H9 (cell line): ENCODE measurements around the gene OLA1. TPM values are rescaled to one million over a fixed set of nuclear protein-coding genes. Genes with fewer than 3 reads are reported as not detected.

ENCODE experiments used
- DNase-seq: peaks from one replicate; pipeline ENCODE4 v3.0.0-alpha.2; 2017
- H2AFZ ChIP-seq: one replicate; pipeline ENCODE4 v1.6.1; 2013; ENCODE audit warnings: mild to moderate bottlenecking, low read length, control low read depth, moderate library complexity
- H2AK5ac ChIP-seq: 2 replicates; pipeline ENCODE4 v1.6.1; 2013; ENCODE audit warnings: low read length, control low read depth, mixed read lengths; ENCODE audit not compliant: insufficient read length
- H2BK120ac ChIP-seq: one replicate; pipeline ENCODE4 v1.6.1; 2013; ENCODE audit warnings: low read depth, mild to moderate bottlenecking, low read length, control low read depth, inconsistent platforms; ENCODE audit not compliant: poor library complexity, severe bottlenecking
- H2BK12ac ChIP-seq: 2 replicates; pipeline ENCODE4 v1.6.1; 2013; ENCODE audit warnings: low read length, control low read depth, mixed read lengths, low read depth; ENCODE audit not compliant: insufficient read length
- H2BK15ac ChIP-seq: 2 replicates; pipeline ENCODE4 v1.6.1; 2013; ENCODE audit warnings: low read depth, low read length, control low read depth
- H2BK20ac ChIP-seq: one replicate; pipeline ENCODE4 v1.6.1; 2013; ENCODE audit warnings: low read depth, mild to moderate bottlenecking, low read length, control low read depth, inconsistent platforms; ENCODE audit not compliant: poor library complexity, severe bottlenecking
- H2BK5ac ChIP-seq: 2 replicates; pipeline ENCODE4 v1.6.1; 2013; ENCODE audit warnings: low read length, control low read depth, mixed read lengths; ENCODE audit not compliant: insufficient read length
- H3K14ac ChIP-seq: 2 replicates; pipeline ENCODE4 v1.6.1; 2013; ENCODE audit warnings: low read length, control low read depth; ENCODE audit not compliant: insufficient read depth
- H3K18ac ChIP-seq: 2 replicates; pipeline ENCODE4 v1.6.1; 2013; ENCODE audit warnings: low read depth, mild to moderate bottlenecking, mixed read lengths, low read length, control low read depth; ENCODE audit not compliant: insufficient read length
- H3K23ac ChIP-seq: 2 replicates; pipeline ENCODE4 v1.6.1; 2013; ENCODE audit warnings: low read length, control low read depth, mixed read lengths, low read depth; ENCODE audit not compliant: insufficient read length
- H3K23me2 ChIP-seq: 2 replicates; pipeline ENCODE4 v1.6.1; 2013; ENCODE audit warnings: low read depth, mild to moderate bottlenecking, mixed read lengths, low read length, control low read depth; ENCODE audit not compliant: insufficient read length, poor library complexity, severe bottlenecking
- H3K27ac ChIP-seq: 2 replicates; pipeline ENCODE4 v1.5.1; 2013; ENCODE audit warnings: low read length, control low read depth, mixed read lengths, low read depth; ENCODE audit not compliant: insufficient read length
- H3K27me3 ChIP-seq: 2 replicates; pipeline ENCODE4 v1.6.1; 2013; ENCODE audit warnings: low read length, control low read depth, inconsistent platforms; ENCODE audit not compliant: insufficient read depth
- H3K4ac ChIP-seq: 2 replicates; pipeline ENCODE4 v1.6.1; 2013; ENCODE audit warnings: low read depth, mild to moderate bottlenecking, control low read depth, inconsistent platforms, low read length, moderate library complexity
- H3K4me1 ChIP-seq: 2 replicates; pipeline ENCODE4 v1.6.1; 2013; ENCODE audit warnings: low read length, control low read depth, inconsistent platforms; ENCODE audit not compliant: insufficient read depth
- H3K4me2 ChIP-seq: 2 replicates; pipeline ENCODE4 v1.6.1; 2013; ENCODE audit warnings: low read length, control low read depth, mixed read lengths; ENCODE audit not compliant: insufficient read length, insufficient read depth
- H3K56ac ChIP-seq: 2 replicates; pipeline ENCODE4 v1.6.1; 2013; ENCODE audit warnings: low read depth, mild to moderate bottlenecking, mixed read lengths, low read length, control low read depth; ENCODE audit not compliant: insufficient read length
- H3K79me1 ChIP-seq: 2 replicates; pipeline ENCODE4 v1.6.1; 2013; ENCODE audit warnings: low read depth, mild to moderate bottlenecking, moderate library complexity, low read length, control low read depth, inconsistent platforms; ENCODE audit not compliant: insufficient read depth, poor library complexity, severe bottlenecking
- H3K79me2 ChIP-seq: 2 replicates; pipeline ENCODE4 v1.6.1; 2013; ENCODE audit warnings: low read length, control low read depth, inconsistent platforms; ENCODE audit not compliant: insufficient read depth
- H3K9ac ChIP-seq: 2 replicates; pipeline ENCODE4 v1.6.1; 2013; ENCODE audit warnings: low read length, control low read depth, mixed read lengths; ENCODE audit not compliant: insufficient read length; ENCODE audit errors: extremely low read depth
- H3K9me3 ChIP-seq: one replicate; pipeline ENCODE4 v1.6.1; 2013; ENCODE audit warnings: low read depth, low read length, inconsistent platforms; ENCODE audit not compliant: control insufficient read depth
- H3T11ph ChIP-seq: one replicate; pipeline ENCODE4 v1.6.1; 2013; ENCODE audit warnings: mild to moderate bottlenecking, low read length, control low read depth, inconsistent platforms
- H4K20me1 ChIP-seq: one replicate; pipeline ENCODE4 v1.6.1; 2013; ENCODE audit not compliant: control insufficient read depth, insufficient read length, insufficient read depth
- H4K5ac ChIP-seq: 2 replicates; pipeline ENCODE4 v1.6.1; 2013; ENCODE audit warnings: low read depth, mild to moderate bottlenecking, mixed read lengths, low read length, control low read depth; ENCODE audit not compliant: insufficient read length
- H4K8ac ChIP-seq: replicated peaks from 2 replicates; pipeline ENCODE4 v1.6.1; 2013; ENCODE audit warnings: low read length, control low read depth, mixed read lengths, low read depth; ENCODE audit not compliant: insufficient read length
- H4K91ac ChIP-seq: 2 replicates; pipeline ENCODE4 v1.6.1; 2013; ENCODE audit warnings: low read depth, mild to moderate bottlenecking, moderate library complexity, mixed read lengths, low read length, control low read depth; ENCODE audit not compliant: insufficient read length
- H3K27ac Mint-ChIP-seq, 3 experiments: 2 replicates in 2 of 3; 3 replicates in 1 of 3; pipeline ENCODE4 v1.8.0; 2020 to 2021; ENCODE audit warnings: mixed read lengths in 3 of 3, mild to moderate bottlenecking in 1 of 3, moderate library complexity in 1 of 3
- H3K27me3 Mint-ChIP-seq: 2 replicates; pipeline ENCODE4 v1.8.0; 2021; ENCODE audit warnings: low read depth, mild to moderate bottlenecking, moderate library complexity, mixed read lengths
- H3K36me3 Mint-ChIP-seq, 3 experiments: 2 replicates in 2 of 3; 3 replicates in 1 of 3; pipeline ENCODE4 v1.8.0; 2020 to 2021; ENCODE audit warnings: low read depth in 3 of 3, mixed read lengths in 3 of 3; ENCODE audit not compliant: insufficient read depth in 1 of 3
- H3K4me1 Mint-ChIP-seq, 2 experiments: 2 replicates each; pipeline ENCODE4 v1.8.0; 2020; ENCODE audit warnings: mixed read lengths in 2 of 2
- H3K4me3 Mint-ChIP-seq, 2 experiments: 2 replicates in 1 of 2; 3 replicates in 1 of 2; pipeline ENCODE4 v1.8.0; 2020 to 2021; ENCODE audit warnings: mild to moderate bottlenecking in 2 of 2, mixed read lengths in 2 of 2, moderate library complexity in 1 of 2
- H3K9me3 Mint-ChIP-seq, 2 experiments: 2 replicates in 1 of 2; 3 replicates in 1 of 2; pipeline ENCODE4 v1.8.0; 2020; ENCODE audit warnings: mild to moderate bottlenecking in 2 of 2, mixed read lengths in 2 of 2, moderate library complexity in 1 of 2
- CTCF ChIP-seq: fragments of 200-600 bp; sonication (generic); conservative IDR thresholded peaks from 3 replicates; pipeline ENCODE4 v1.8.0; 2021; ENCODE audit warnings: antibody characterized with exemption, mild to moderate bottlenecking
- WGBS: extraction: QIAGEN DNeasy Blood & Tissue Kit; methylation state at CpG from one replicate; pipeline ENCODE4 v1.1.7; 2013; ENCODE audit warnings: missing lambda C conversion rate, low lambda C conversion rate, mixed read lengths; ENCODE audit not compliant: insufficient read length; ENCODE audit errors: extremely low coverage; 5-methylcytosine and 5-hydroxymethylcytosine counted together
- total RNA-seq: library from RNA; stranded (reverse); gene quantifications from 2 replicates; pipeline ENCODE4 v1.2.1, GENCODE V29; 2021

Gene OLA1
- total RNA-seq, 1 experiment from 2014 or later, result 133 TPM

- TF ChIP-seq CTCF, result no peak
- peaks cover 7% of the 10 kb centered on the region for H3K4me1 ChIP-seq
- Mint-ChIP-seq H3K4me1 (peaks cover 32 to 40% of the 10 kb centered on the region in 2 experiments), H3K27me3 (no peaks in the 10 kb centered on the region), H3K4me3 (no peak overlapping the region), H3K9me3 (peaks cover 0 to under 1% of the 10 kb centered on the region in 2 experiments; a peak in 3 of 5 replicates), H3K36me3 (no peaks in the 10 kb centered on the region; a peak in 3 of 7 replicates), H3K27ac (no peak overlapping the region)
- no peaks in the 10 kb centered on the region for H3K79me2 ChIP-seq
- H3K4me2 ChIP-seq, result no peak overlapping the region
- H4K5ac ChIP-seq, result no peak overlapping the region
- DNase-seq, result no peak
- no peak overlapping the region for H3K56ac ChIP-seq
- WGBS, result no CpG with 5 or more reads among the region's 3 CpGs
- H2BK5ac ChIP-seq, result no peak overlapping the region
- H2AK5ac ChIP-seq, result no peak overlapping the region
- no peak overlapping the region for H2BK20ac ChIP-seq
- H3K9ac ChIP-seq, result no peak overlapping the region
- H3K14ac ChIP-seq, result no peak overlapping the region
- no peak overlapping the region for H3T11ph ChIP-seq
- no peak overlapping the region for H3K27ac ChIP-seq
- H2BK15ac ChIP-seq, result no peak overlapping the region
- no peaks in the 10 kb centered on the region; the same call in 1 of the 2 replicates for H3K27me3 ChIP-seq
- H4K20me1 ChIP-seq, result no peaks in the 10 kb centered on the region
- H3K23me2 ChIP-seq, result no peaks in the 10 kb centered on the region
- no peak overlapping the region for H3K4ac ChIP-seq
- H3K79me1 ChIP-seq, result no peaks in the 10 kb centered on the region
- H3K18ac ChIP-seq, result no peak overlapping the region
- no peak overlapping the region for H3K23ac ChIP-seq
- no peak overlapping the region for H2BK12ac ChIP-seq
- H2AFZ ChIP-seq, result no peak overlapping the region
- H3K9me3 ChIP-seq, result no peaks in the 10 kb centered on the region
- no peak overlapping the region for H4K91ac ChIP-seq
- H2BK120ac ChIP-seq, result no peak overlapping the region
- H4K8ac ChIP-seq, result no peak overlapping the region
Observed at GRCh38 chr2:174052584-174052976, 195.8 kb downstream of the OLA1 start.
